Neural cell (in vitro differentiated cells): ENCODE results near the gene PHF2. TPM values are rescaled to one million over a fixed set of nuclear protein-coding genes. Genes with fewer than 3 reads are reported as not detected.

Experiments used
- H2AFZ ChIP-seq: fragments of 200-600, 300-800 bp; sonication (generic), shearing (Covaris generic); 2 replicates; pipeline ENCODE4 v1.6.0; 2014; ENCODE audit warnings: low read depth, mild to moderate bottlenecking, antibody characterized with exemption, low read length, moderate library complexity
- H3F3A ChIP-seq: fragments of 200-600 bp; shearing (Covaris generic); 2 replicates; pipeline ENCODE4 v1.6.1; 2016; ENCODE audit warnings: mild to moderate bottlenecking, moderate library complexity, mixed read lengths, antibody characterized with exemption, low read length; ENCODE audit not compliant: insufficient read depth, poor library complexity, severe bottlenecking
- H3K27ac ChIP-seq: fragments of 200-600, 300-800 bp; sonication (generic), shearing (Covaris generic); 2 replicates; pipeline ENCODE4 v1.5.1; 2014; ENCODE audit warnings: mild to moderate bottlenecking, low read length, moderate library complexity
- H3K27me3 ChIP-seq: fragments of 300-800, 200-600 bp; sonication (generic), shearing (Covaris generic); 2 replicates; pipeline ENCODE4 v1.6.0; 2014; ENCODE audit warnings: mild to moderate bottlenecking, low read depth, low read length, moderate library complexity; ENCODE audit not compliant: insufficient read depth
- H3K36me3 ChIP-seq: fragments of 300-800, 200-600 bp; sonication (generic), shearing (Covaris generic); 2 replicates; pipeline ENCODE4 v1.5.1; 2014; ENCODE audit warnings: mild to moderate bottlenecking, antibody characterized with exemption, low read length, moderate library complexity; ENCODE audit not compliant: insufficient read depth
- H3K4me2 ChIP-seq: fragments of 300-800, 200-600 bp; sonication (generic), shearing (Covaris generic); 2 replicates; pipeline ENCODE4 v1.6.0; 2014; ENCODE audit warnings: mild to moderate bottlenecking, low read length
- H3K4me3 ChIP-seq: fragments of 300-800, 200-600 bp; sonication (generic), shearing (Covaris generic); 2 replicates; pipeline ENCODE4 v1.5.1; 2014; ENCODE audit warnings: mild to moderate bottlenecking, low read length, moderate library complexity
- H3K79me2 ChIP-seq: fragments of 200-600 bp; shearing (Covaris generic); replicated peaks from 2 replicates; pipeline ENCODE4 v1.6.0; 2014; ENCODE audit warnings: mild to moderate bottlenecking, low read length, moderate library complexity; ENCODE audit not compliant: insufficient read depth
- H3K9ac ChIP-seq: fragments of 300-800, 200-600 bp; sonication (generic), shearing (Covaris generic); 2 replicates; pipeline ENCODE4 v1.6.1; 2016; ENCODE audit warnings: mild to moderate bottlenecking, low read length, mixed read lengths
- H3K9me2 ChIP-seq: fragments of 200-600 bp; shearing (Covaris generic); 2 replicates; pipeline ENCODE4 v1.6.1; 2016; ENCODE audit warnings: mild to moderate bottlenecking, low read length, mixed read lengths; ENCODE audit not compliant: insufficient read depth
- H3K9me3 ChIP-seq: fragments of 200-600, 300-800 bp; sonication (generic), shearing (Covaris generic); 2 replicates; pipeline ENCODE4 v1.6.1; 2016; ENCODE audit warnings: mild to moderate bottlenecking, mixed run types, low read length, moderate library complexity, mixed read lengths
- H4K20me1 ChIP-seq: fragments of 200-600 bp; shearing (Covaris generic); 2 replicates; pipeline ENCODE4 v1.6.1; 2016; ENCODE audit warnings: mild to moderate bottlenecking, mixed run types; ENCODE audit not compliant: insufficient read depth
- EP300 ChIP-seq: fragments of 450-650 bp; conservative IDR thresholded peaks from 2 replicates; pipeline ENCODE4 v1.6.1; 2014; ENCODE audit warnings: antibody characterized with exemption, mild to moderate bottlenecking, moderate library complexity; ENCODE audit not compliant: poor library complexity, severe bottlenecking
- EZH2 ChIP-seq: fragments of 200-600, 300-800 bp; shearing (Covaris generic), sonication (generic); IDR thresholded peaks from 2 replicates; pipeline ENCODE4 v1.6.1; 2014; ENCODE audit warnings: antibody characterized with exemption, low read length, borderline replicate concordance, mild to moderate bottlenecking; ENCODE audit not compliant: insufficient read depth, poor library complexity, severe bottlenecking
- MXI1 ChIP-seq: fragments of 450-650 bp; conservative IDR thresholded peaks from 2 replicates; pipeline ENCODE4 v1.6.1; 2014; ENCODE audit warnings: antibody characterized with exemption, mild to moderate bottlenecking; ENCODE audit not compliant: poor library complexity, severe bottlenecking
- SMC3 ChIP-seq: fragments of 450-650 bp; conservative IDR thresholded peaks from 2 replicates; pipeline ENCODE4 v1.6.1; 2014; ENCODE audit warnings: antibody characterized with exemption, mild to moderate bottlenecking, moderate library complexity; ENCODE audit not compliant: poor library complexity
- polyA plus RNA-seq: library from polyadenylated mRNA; depleted of rRNA; stranded (reverse); fragments of >200 nt; gene quantifications from 2 replicates; pipeline ENCODE4 v1.2.3, GENCODE V29; 2014
- TF ChIP-seq, protein P1 (sequence below): fragments of 450-650 bp; IDR thresholded peaks from 2 replicates; pipeline ENCODE4 v1.5.1; 2014; ENCODE audit warnings: antibody characterized with exemption, mild to moderate bottlenecking, moderate library complexity; ENCODE audit not compliant: poor library complexity, severe bottlenecking
- TF ChIP-seq, protein P2 (sequence below): IDR thresholded peaks from 2 replicates; pipeline ENCODE4 v1.6.1; 2012; ENCODE audit warnings: borderline replicate concordance

PHF2 gene
- polyA plus RNA-seq, 1 donor from 2014 or later, result 42.4 TPM

DNA sequence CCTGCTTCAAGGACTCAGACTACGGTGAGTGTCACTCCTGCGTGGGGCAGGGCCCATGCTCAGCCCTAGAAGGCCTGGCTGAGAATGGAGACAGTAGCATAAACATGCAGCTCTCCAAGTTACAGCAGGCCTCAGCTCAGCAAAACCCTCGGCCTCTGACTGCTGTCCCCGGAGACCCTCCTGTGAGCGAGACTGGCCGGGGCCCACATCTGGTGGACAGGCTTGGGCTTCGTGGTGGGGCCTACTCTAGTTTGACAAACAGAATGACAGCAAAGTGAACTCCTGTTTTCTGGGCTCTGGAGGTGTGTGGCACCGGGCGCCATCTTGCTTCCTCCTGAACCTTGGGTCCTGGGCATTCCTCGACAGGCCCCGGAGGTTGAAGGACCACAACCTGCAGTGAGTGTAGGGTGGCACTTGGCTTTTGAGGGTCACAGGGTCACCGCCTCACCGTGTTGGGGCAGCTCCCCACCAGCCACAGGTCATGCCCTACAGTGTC lies 97.5 kb downstream of the PHF2 start (continued):
- TF ChIP-seq, protein P1, sequence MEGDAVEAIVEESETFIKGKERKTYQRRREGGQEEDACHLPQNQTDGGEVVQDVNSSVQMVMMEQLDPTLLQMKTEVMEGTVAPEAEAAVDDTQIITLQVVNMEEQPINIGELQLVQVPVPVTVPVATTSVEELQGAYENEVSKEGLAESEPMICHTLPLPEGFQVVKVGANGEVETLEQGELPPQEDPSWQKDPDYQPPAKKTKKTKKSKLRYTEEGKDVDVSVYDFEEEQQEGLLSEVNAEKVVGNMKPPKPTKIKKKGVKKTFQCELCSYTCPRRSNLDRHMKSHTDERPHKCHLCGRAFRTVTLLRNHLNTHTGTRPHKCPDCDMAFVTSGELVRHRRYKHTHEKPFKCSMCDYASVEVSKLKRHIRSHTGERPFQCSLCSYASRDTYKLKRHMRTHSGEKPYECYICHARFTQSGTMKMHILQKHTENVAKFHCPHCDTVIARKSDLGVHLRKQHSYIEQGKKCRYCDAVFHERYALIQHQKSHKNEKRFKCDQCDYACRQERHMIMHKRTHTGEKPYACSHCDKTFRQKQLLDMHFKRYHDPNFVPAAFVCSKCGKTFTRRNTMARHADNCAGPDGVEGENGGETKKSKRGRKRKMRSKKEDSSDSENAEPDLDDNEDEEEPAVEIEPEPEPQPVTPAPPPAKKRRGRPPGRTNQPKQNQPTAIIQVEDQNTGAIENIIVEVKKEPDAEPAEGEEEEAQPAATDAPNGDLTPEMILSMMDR, result no peak
- TF ChIP-seq MXI1 (no peak), EP300 (no peak)

DNA sequence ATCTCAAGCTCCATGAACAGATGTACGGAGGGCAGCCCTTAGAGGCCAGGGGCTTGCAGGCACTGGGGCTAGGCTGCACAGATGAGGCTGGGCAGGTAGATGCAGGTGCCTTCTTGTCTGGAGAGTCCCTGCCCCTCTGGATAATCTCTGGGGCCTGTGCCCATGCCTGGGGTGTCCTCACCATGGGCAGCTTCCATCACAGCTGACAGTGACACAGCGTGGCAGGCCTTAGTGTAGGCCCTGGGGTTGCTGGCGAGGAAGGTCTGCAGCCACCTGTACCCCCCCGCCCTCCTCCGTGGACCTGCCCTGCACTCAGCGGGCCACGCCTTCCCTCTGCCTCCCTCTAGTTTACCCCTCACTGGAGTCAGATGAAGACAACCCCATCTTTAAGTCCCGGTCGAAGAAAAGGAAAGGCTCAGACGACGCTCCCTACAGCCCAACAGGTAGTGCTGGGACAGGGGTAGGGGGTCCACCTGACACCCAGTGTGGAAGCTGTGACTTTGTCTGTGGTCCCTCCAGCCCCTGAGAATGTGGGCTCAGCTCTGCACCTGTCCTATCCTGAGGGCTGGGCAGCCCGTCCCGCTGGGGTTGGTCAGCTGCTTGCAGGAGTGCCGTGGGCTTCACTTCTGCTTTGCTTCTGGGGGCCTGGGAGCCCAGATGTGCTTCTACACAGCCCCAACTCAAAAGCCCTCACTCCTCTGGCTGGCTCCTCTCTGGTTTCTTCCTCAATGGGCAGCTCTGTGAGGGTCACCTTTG lies 98.4 kb downstream of the PHF2 start:
- TF ChIP-seq MXI1 (no peak), SMC3 (no peak), EP300 (no peak), EZH2 (no peak)
- TF ChIP-seq, protein P1, result no peak
- TF ChIP-seq, protein P2, sequence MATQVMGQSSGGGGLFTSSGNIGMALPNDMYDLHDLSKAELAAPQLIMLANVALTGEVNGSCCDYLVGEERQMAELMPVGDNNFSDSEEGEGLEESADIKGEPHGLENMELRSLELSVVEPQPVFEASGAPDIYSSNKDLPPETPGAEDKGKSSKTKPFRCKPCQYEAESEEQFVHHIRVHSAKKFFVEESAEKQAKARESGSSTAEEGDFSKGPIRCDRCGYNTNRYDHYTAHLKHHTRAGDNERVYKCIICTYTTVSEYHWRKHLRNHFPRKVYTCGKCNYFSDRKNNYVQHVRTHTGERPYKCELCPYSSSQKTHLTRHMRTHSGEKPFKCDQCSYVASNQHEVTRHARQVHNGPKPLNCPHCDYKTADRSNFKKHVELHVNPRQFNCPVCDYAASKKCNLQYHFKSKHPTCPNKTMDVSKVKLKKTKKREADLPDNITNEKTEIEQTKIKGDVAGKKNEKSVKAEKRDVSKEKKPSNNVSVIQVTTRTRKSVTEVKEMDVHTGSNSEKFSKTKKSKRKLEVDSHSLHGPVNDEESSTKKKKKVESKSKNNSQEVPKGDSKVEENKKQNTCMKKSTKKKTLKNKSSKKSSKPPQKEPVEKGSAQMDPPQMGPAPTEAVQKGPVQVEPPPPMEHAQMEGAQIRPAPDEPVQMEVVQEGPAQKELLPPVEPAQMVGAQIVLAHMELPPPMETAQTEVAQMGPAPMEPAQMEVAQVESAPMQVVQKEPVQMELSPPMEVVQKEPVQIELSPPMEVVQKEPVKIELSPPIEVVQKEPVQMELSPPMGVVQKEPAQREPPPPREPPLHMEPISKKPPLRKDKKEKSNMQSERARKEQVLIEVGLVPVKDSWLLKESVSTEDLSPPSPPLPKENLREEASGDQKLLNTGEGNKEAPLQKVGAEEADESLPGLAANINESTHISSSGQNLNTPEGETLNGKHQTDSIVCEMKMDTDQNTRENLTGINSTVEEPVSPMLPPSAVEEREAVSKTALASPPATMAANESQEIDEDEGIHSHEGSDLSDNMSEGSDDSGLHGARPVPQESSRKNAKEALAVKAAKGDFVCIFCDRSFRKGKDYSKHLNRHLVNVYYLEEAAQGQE, result no peak

More for the DNA sequence above, 98.4 kb downstream of the PHF2 start:
- H4K20me1 ChIP-seq, result no peaks in the 10 kb centered on the region
- no peaks in the 10 kb centered on the region for H3K9me3 ChIP-seq
- no peak overlapping the region for H3K4me3 ChIP-seq
- H3K79me2 ChIP-seq, result no peaks in the 10 kb centered on the region
- H3K9me2 ChIP-seq, result no peaks in the 10 kb centered on the region
- no peaks in the 10 kb centered on the region for H3F3A ChIP-seq
- no peak overlapping the region for H3K9ac ChIP-seq
- peaks cover 14% of the 10 kb centered on the region for H3K36me3 ChIP-seq
- H3K4me2 ChIP-seq, result no peak overlapping the region
- no peak overlapping the region for H2AFZ ChIP-seq
- no peaks in the 10 kb centered on the region for H3K27me3 ChIP-seq
- no peak overlapping the region for H3K27ac ChIP-seq
